Smooth muscle cell (in vitro differentiated cells): ENCODE measurements around the gene VPS13C. TPM values are rescaled to one million over a fixed set of nuclear protein-coding genes. Genes with fewer than 3 reads are reported as not detected.

Experiments
- DNase-seq: peaks from one replicate; lab custom pipeline; 2025; ENCODE audit not compliant: unreplicated experiment; lab: John Stamatoyannopoulos, UW
- H2AFZ ChIP-seq: fragments of 200-600 bp; sonication (generic); 2 replicates; pipeline ENCODE4 v1.6.0; 2016; ENCODE audit warnings: antibody characterized with exemption, low read depth, mild to moderate bottlenecking
- H3F3A ChIP-seq: fragments of 200-600 bp; sonication (generic); 2 replicates; pipeline ENCODE4 v1.6.0; 2017; ENCODE audit warnings: antibody characterized with exemption, low read depth
- H3K27ac ChIP-seq: fragments of 200-600 bp; sonication (generic); 2 replicates; pipeline ENCODE4 v1.5.1; 2016; ENCODE audit warnings: low read depth, mild to moderate bottlenecking
- H3K27me3 ChIP-seq: fragments of 200-600 bp; sonication (generic); 2 replicates; pipeline ENCODE4 v1.6.1; 2016; ENCODE audit warnings: low read depth, mild to moderate bottlenecking
- H3K36me3 ChIP-seq: fragments of 200-600 bp; sonication (generic); 2 replicates; pipeline ENCODE4 v1.5.1; 2016; ENCODE audit warnings: low read depth
- H3K4me1 ChIP-seq: fragments of 200-600 bp; sonication (generic); 2 replicates; pipeline ENCODE4 v1.5.1; 2016; ENCODE audit warnings: low read depth
- H3K4me2 ChIP-seq: fragments of 200-600 bp; sonication (generic); 2 replicates; pipeline ENCODE4 v1.6.0; 2016; ENCODE audit warnings: mild to moderate bottlenecking
- H3K4me3 ChIP-seq: fragments of 200-600 bp; sonication (generic); 2 replicates; pipeline ENCODE4 v1.5.1; 2016; ENCODE audit warnings: mild to moderate bottlenecking
- H3K79me2 ChIP-seq: fragments of 200-600 bp; sonication (generic); 2 replicates; pipeline ENCODE4 v1.6.0; 2016; ENCODE audit warnings: low read depth, mild to moderate bottlenecking
- H3K9ac ChIP-seq: fragments of 200-600 bp; sonication (generic); 2 replicates; pipeline ENCODE4 v1.6.0; 2016; ENCODE audit warnings: low read depth
- H3K9me3 ChIP-seq: fragments of 200-600 bp; sonication (generic); replicated peaks from 2 replicates; pipeline ENCODE4 v1.5.1; 2016; ENCODE audit warnings: low read depth
- H4K20me1 ChIP-seq: fragments of 200-600 bp; sonication (generic); 2 replicates; pipeline ENCODE4 v1.6.0; 2016; ENCODE audit warnings: low read depth
- WGBS: methylation state at CpG from one replicate; pipeline ENCODE4 v1.1.7; 2016; ENCODE audit warnings: low lambda C conversion rate; 5-methylcytosine and 5-hydroxymethylcytosine counted together
- polyA plus RNA-seq: library from polyadenylated mRNA; unstranded; fragments of >200 nt; fragmentation: Nextera tagmentation; extraction: Ambion mirVana; gene quantifications from 2 replicates; pipeline ENCODE4 v1.2.1, GENCODE V29; 2016
- total RNA-seq: library from RNA; depleted of rRNA; stranded (reverse); fragments of >200 nt; gene quantifications from 2 replicates; pipeline ENCODE4 v1.2.3, GENCODE V29; 2014
- TF ChIP-seq, protein P1 (sequence below): fragments of 200-600 bp; sonication (generic); IDR thresholded peaks from 2 replicates; pipeline ENCODE4 v1.5.1; 2017; ENCODE audit warnings: borderline replicate concordance, mild to moderate bottlenecking, antibody characterized with exemption; ENCODE audit not compliant: insufficient read depth, poor library complexity, severe bottlenecking

VPS13C gene
- total and polyA plus RNA-seq, 2 experiments from 2014 or later, result 2.8 to 33.8 TPM

- H3K79me2 ChIP-seq, result no peaks in the 10 kb centered on the region
- no peak overlapping the region for H3K4me3 ChIP-seq
- no peak overlapping the region for H2AFZ ChIP-seq
- H3K27ac ChIP-seq, result no peak overlapping the region
- H3K36me3 ChIP-seq, result no peaks in the 10 kb centered on the region
- H3K27me3 ChIP-seq, result no peaks in the 10 kb centered on the region
- DNase-seq, result no peak
- no peaks in the 10 kb centered on the region for H3K4me1 ChIP-seq
- no peaks in the 10 kb centered on the region for H3F3A ChIP-seq
- H3K4me2 ChIP-seq, result no peak overlapping the region
- H3K9me3 ChIP-seq, result peaks cover 4% of the 10 kb centered on the region
- TF ChIP-seq, protein P1, sequence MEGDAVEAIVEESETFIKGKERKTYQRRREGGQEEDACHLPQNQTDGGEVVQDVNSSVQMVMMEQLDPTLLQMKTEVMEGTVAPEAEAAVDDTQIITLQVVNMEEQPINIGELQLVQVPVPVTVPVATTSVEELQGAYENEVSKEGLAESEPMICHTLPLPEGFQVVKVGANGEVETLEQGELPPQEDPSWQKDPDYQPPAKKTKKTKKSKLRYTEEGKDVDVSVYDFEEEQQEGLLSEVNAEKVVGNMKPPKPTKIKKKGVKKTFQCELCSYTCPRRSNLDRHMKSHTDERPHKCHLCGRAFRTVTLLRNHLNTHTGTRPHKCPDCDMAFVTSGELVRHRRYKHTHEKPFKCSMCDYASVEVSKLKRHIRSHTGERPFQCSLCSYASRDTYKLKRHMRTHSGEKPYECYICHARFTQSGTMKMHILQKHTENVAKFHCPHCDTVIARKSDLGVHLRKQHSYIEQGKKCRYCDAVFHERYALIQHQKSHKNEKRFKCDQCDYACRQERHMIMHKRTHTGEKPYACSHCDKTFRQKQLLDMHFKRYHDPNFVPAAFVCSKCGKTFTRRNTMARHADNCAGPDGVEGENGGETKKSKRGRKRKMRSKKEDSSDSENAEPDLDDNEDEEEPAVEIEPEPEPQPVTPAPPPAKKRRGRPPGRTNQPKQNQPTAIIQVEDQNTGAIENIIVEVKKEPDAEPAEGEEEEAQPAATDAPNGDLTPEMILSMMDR, result no peak
- no peaks in the 10 kb centered on the region for H4K20me1 ChIP-seq
- H3K9ac ChIP-seq, result no peak overlapping the region
- WGBS, result 92% methylated on average over 3 of the region's 3 CpGs
Observed at GRCh38 chr15:61983081-61983480, 77.2 kb downstream of the VPS13C start.

DNA sequence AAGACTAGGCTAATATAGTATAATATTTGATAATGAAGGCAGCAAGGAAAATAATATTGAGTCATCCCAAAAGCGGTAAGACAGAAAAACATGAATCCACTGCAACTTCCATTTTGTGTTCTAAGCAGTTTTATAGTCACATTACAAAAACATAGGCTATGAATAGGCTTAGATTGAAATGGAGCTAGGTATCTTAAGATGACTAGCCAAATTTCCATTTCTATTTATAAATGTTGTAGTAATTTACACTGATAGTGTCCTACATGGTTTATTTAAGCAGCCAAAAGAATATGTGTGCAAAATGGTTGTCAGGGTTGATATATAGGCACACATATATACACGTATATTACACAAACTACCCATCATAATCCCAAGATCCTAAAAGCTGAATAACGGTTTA, 82.0 kb downstream of the VPS13C start:
- no peak for DNase-seq
- H3F3A ChIP-seq, result no peaks in the 10 kb centered on the region
- H3K79me2 ChIP-seq, result no peaks in the 10 kb centered on the region
- H3K4me1 ChIP-seq, result no peaks in the 10 kb centered on the region
- H3K27me3 ChIP-seq, result no peaks in the 10 kb centered on the region
- H3K9me3 ChIP-seq, result no peaks in the 10 kb centered on the region
- TF ChIP-seq, protein P1, result no peak
- H3K4me2 ChIP-seq, result no peak overlapping the region
- no peaks in the 10 kb centered on the region for H4K20me1 ChIP-seq
- H3K27ac ChIP-seq, result no peak overlapping the region
- no peak overlapping the region for H3K9ac ChIP-seq
- no peak overlapping the region for H3K4me3 ChIP-seq
- peaks cover 4% of the 10 kb centered on the region for H3K36me3 ChIP-seq
- WGBS, result 55% methylated on average over 3 of the region's 3 CpGs
- no peak overlapping the region for H2AFZ ChIP-seq

- Histone ChIP-seq H3K9me3 (no peaks in the 10 kb centered on the region), H3K27ac (no peak overlapping the region), H3K9ac (no peak overlapping the region), H3K27me3 (no peaks in the 10 kb centered on the region), H3K4me2 (no peak overlapping the region), H3K79me2 (no peaks in the 10 kb centered on the region), H3K36me3 (peaks cover 4% of the 10 kb centered on the region), H2AFZ (no peak overlapping the region), H4K20me1 (no peaks in the 10 kb centered on the region), H3F3A (no peaks in the 10 kb centered on the region), H3K4me1 (no peaks in the 10 kb centered on the region), H3K4me3 (no peak overlapping the region)
- WGBS, result 77% methylated on average over 1 of the region's 1 CpG
- no peak for DNase-seq
- TF ChIP-seq, protein P1, result no peak
Observed at GRCh38 chr15:61974759-61975158, 85.5 kb downstream of the VPS13C start.

DNA sequence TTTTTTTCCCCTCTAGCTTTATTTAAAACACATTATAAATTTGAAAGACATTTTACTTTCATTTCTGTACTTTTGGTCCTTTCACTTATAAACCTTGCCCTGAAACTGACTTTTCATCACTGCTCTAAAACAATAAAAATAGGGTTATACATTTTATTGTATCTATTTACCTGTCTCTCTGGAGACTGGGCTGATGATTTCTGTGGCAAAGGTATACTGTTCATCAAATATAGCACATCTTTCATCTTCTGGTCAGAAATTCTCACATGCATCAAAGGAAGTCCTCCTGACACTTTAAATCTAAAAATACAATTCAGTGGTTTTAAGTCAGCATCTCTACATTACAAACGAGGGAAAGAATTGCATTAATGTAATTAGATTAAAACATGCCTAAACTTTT, 86.1 kb downstream of the VPS13C start:
- Histone ChIP-seq H2AFZ (no peak overlapping the region), H3K4me3 (no peak overlapping the region), H3K36me3 (peaks cover 4% of the 10 kb centered on the region), H3K79me2 (no peaks in the 10 kb centered on the region), H4K20me1 (no peaks in the 10 kb centered on the region), H3K27ac (no peak overlapping the region), H3F3A (no peaks in the 10 kb centered on the region), H3K4me1 (no peaks in the 10 kb centered on the region), H3K4me2 (no peak overlapping the region), H3K27me3 (no peaks in the 10 kb centered on the region), H3K9me3 (no peaks in the 10 kb centered on the region), H3K9ac (no peak overlapping the region)
- TF ChIP-seq, protein P1, result no peak
- 76% methylated on average over 1 of the region's 1 CpG for WGBS
- no peak for DNase-seq
